Measurements from ENCODE around the gene CCL28. TPM values are rescaled to one million over a fixed set of nuclear protein-coding genes. Genes with fewer than 3 reads are reported as not detected.

Gene CCL28
- total and polyA plus RNA-seq, 9 of the 15 experiments (the other 6 are each of a cell fraction or from before 2014, with no cell fraction given) = not detected

DNA sequence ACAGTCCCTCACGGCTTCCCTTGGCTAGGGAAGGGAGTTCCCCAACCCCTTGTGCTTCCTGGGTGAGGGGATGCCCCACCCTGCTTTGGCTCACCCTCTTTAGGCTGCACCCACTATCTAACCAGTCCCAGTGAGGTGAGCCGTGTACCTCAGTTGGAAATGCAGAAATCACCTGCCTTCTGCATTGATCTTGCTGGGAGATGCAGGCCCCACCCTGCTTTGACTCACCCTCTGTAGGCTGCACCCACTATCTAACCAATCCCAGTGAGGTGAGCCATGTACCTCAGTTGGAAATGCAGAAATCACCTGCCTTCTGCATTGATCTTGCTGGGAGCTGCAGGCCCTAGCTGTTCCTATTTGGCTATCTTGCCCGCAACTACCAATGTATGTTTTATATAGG lies 44.7 kb downstream of the CCL28 start:
- CTCF ChIA-PET (ENCODE audit: low intra/inter-chr PET ratio) = no interaction called here
- Histone ChIP-seq H4K20me1 (replicated peaks; ENCODE audit: control insufficient read depth, insufficient read depth, low read length) (no peaks in the 10 kb centered on the region), H3K27me3 (ENCODE audit: control insufficient read depth in 2 of 2, insufficient read depth in 2 of 2, low read length in 2 of 2) (no peaks in the 10 kb centered on the region), H3K9me1 (ENCODE audit: control insufficient read depth, insufficient read depth, low read length) (no peaks in the 10 kb centered on the region), H3K79me2 (ENCODE audit: control insufficient read depth, insufficient read depth, low read length) (no peaks in the 10 kb centered on the region), H3K4me3 (no peak overlapping the region), H3K27ac (ENCODE audit: extremely low read depth, low read depth, low read length) (no peak overlapping the region), H3K36me3 (ENCODE audit: control insufficient read depth, insufficient read depth, low read length) (no peaks in the 10 kb centered on the region), H3K4me1 (replicated peaks in 1 of 2; ENCODE audit: control insufficient read depth in 2 of 2, insufficient read depth in 2 of 2, low read length in 2 of 2) (peaks cover 0 to 12% of the 10 kb centered on the region in 2 experiments; a peak in 2 of 5 replicates), H3K9ac (ENCODE audit: insufficient read depth in 1 of 2, low read depth in 2 of 2, low read length in 2 of 2) (no peak overlapping the region), H3K9me3 (replicated peaks; ENCODE audit: control insufficient read depth, insufficient read depth, low read depth, low read length) (no peaks in the 10 kb centered on the region), H2AFZ (ENCODE audit: low read depth, low read length) (peak overlapping the region; percentile 48; the same call in 1 of the 2 replicates), H3K4me2 (ENCODE audit: insufficient read depth, low read length) (no peak overlapping the region)
- DNase-seq (ENCODE audit: extremely low read depth in 1 of 4, low spot score in 3 of 4) = no peak
- intact Hi-C loops (cut with micrococcal nuclease) = no loop called here
- FAIRE-seq = no peak
- BruUV-seq (replicated peaks) = no TSS peak
- TF ChIP-seq, protein P1, sequence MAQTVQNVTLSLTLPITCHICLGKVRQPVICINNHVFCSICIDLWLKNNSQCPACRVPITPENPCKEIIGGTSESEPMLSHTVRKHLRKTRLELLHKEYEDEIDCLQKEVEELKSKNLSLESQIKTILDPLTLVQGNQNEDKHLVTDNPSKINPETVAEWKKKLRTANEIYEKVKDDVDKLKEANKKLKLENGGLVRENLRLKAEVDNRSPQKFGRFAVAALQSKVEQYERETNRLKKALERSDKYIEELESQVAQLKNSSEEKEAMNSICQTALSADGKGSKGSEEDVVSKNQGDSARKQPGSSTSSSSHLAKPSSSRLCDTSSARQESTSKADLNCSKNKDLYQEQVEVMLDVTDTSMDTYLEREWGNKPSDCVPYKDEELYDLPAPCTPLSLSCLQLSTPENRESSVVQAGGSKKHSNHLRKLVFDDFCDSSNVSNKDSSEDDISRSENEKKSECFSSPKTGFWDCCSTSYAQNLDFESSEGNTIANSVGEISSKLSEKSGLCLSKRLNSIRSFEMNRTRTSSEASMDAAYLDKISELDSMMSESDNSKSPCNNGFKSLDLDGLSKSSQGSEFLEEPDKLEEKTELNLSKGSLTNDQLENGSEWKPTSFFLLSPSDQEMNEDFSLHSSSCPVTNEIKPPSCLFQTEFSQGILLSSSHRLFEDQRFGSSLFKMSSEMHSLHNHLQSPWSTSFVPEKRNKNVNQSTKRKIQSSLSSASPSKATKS (CRISPR knock-in tag; IDR thresholded peaks at IDR 0.05) = no peak
- TF ChIP-seq FOXA3 (CRISPR knock-in tag; conservative IDR thresholded peaks at IDR 0.05 in 1 of 2, IDR thresholded peaks at IDR 0.05 in 1 of 2) (no peak), MTF1 (CRISPR knock-in tag; IDR thresholded peaks at IDR 0.05; ENCODE audit: borderline replicate concordance) (no peak), TAF7 (tag; IDR thresholded peaks at IDR 0.05) (no peak), ELF2 (CRISPR knock-in tag; IDR thresholded peaks at IDR 0.05) (no peak), ZNF239 (CRISPR knock-in tag; IDR thresholded peaks at IDR 0.05) (no peak), GTF2A2 (tag; IDR thresholded peaks at IDR 0.05) (no peak), C11orf30 (IDR thresholded peaks at IDR 0.05; ENCODE audit: low read depth) (no peak), NR4A1 (CRISPR knock-in tag; IDR thresholded peaks at IDR 0.05) (no peak), NR4A1 (tag; IDR thresholded peaks at IDR 0.05) (no peak), TCF3 (CRISPR knock-in tag; IDR thresholded peaks at IDR 0.05) (no peak), PCBP1 (IDR thresholded peaks at IDR 0.05; ENCODE audit: low read depth, low read length, poor library complexity, severe bottlenecking) (no peak)
- TF ChIP-seq, protein P2, sequence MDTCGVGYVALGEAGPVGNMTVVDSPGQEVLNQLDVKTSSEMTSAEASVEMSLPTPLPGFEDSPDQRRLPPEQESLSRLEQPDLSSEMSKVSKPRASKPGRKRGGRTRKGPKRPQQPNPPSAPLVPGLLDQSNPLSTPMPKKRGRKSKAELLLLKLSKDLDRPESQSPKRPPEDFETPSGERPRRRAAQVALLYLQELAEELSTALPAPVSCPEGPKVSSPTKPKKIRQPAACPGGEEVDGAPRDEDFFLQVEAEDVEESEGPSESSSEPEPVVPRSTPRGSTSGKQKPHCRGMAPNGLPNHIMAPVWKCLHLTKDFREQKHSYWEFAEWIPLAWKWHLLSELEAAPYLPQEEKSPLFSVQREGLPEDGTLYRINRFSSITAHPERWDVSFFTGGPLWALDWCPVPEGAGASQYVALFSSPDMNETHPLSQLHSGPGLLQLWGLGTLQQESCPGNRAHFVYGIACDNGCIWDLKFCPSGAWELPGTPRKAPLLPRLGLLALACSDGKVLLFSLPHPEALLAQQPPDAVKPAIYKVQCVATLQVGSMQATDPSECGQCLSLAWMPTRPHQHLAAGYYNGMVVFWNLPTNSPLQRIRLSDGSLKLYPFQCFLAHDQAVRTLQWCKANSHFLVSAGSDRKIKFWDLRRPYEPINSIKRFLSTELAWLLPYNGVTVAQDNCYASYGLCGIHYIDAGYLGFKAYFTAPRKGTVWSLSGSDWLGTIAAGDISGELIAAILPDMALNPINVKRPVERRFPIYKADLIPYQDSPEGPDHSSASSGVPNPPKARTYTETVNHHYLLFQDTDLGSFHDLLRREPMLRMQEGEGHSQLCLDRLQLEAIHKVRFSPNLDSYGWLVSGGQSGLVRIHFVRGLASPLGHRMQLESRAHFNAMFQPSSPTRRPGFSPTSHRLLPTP (IDR thresholded peaks at IDR 0.05; ENCODE audit: borderline replicate concordance, extremely low read depth, insufficient read length) = no peak
- TF ChIP-seq, protein P3, sequence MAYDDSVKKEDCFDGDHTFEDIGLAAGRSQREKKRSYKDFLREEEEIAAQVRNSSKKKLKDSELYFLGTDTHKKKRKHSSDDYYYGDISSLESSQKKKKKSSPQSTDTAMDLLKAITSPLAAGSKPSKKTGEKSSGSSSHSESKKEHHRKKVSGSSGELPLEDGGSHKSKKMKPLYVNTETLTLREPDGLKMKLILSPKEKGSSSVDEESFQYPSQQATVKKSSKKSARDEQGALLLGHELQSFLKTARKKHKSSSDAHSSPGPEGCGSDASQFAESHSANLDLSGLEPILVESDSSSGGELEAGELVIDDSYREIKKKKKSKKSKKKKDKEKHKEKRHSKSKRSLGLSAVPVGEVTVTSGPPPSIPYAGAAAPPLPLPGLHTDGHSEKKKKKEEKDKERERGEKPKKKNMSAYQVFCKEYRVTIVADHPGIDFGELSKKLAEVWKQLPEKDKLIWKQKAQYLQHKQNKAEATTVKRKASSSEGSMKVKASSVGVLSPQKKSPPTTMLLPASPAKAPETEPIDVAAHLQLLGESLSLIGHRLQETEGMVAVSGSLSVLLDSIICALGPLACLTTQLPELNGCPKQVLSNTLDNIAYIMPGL (CRISPR knock-in tag; IDR thresholded peaks at IDR 0.05) = no peak
- in situ Hi-C loops (cut with MboI) = no loop called here
- peak; percentile 33; the same call in 2 of the 3 replicates for ATAC-seq
- POLR2A ChIA-PET = no interaction called here
- WGBS (ENCODE audit: insufficient coverage, low coverage, missing lambda C conversion rate) = 44% methylated on average over 3 of the region's 3 CpGs
